ENCODE measurements around the gene MALAT1. TPM values are rescaled to one million over a fixed set of nuclear protein-coding genes. Genes with fewer than 3 reads are reported as not detected.

Gene MALAT1
- total and polyA plus RNA-seq, 8 donors = 608 to 15,875 (median 753) TPM

DNA sequence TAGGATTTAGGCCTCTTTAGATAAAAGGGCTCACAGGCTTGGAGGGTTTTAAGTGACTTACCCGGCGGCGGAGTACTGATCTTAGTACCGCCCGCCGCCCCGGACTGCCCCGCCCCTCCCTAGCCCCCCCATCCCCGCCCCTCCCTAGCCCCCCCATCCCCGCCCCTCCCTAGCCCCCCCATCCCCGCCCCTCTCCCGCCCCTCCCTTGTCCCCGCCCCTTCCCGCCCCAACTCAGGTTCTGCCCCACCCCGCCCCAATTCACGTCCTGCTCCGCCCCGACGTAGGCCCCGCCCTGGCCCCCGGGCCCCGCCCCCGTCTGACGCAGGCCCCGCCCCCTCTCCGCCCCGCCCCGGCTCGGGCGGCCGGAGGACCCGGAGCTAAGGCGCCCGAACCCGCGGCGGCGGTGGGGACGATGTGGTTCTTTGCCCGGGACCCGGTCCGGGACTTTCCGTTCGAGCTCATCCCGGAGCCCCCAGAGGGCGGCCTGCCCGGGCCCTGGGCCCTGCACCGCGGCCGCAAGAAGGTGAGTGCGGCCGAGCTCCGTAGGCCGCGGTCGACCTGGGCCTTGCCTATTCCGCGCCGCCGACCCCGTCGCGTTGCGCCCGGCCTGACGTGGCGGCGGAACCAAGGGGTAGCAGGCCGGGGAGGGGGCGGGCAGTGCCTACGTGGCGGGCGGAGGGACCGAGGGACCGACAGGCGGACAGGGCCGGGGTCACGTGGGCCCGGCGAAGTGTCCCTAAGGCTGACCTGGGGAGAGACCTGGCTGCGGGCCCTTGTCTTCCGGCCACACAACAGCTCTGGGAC, 26.1 kb downstream of the MALAT1 start, which contains the start of gene SCYL1:
Gene SCYL1 (plus strand): TSS at position 343 of the 805 bp plus-strand sequence. CDS start 71 bp downstream, at position 414.
- DNase-seq = peak; percentile 61 to 95 (median 86)
- peaks cover 0 to 33% of the 10 kb centered on the region in 2 donors for H3K36me3 ChIP-seq

DNA sequence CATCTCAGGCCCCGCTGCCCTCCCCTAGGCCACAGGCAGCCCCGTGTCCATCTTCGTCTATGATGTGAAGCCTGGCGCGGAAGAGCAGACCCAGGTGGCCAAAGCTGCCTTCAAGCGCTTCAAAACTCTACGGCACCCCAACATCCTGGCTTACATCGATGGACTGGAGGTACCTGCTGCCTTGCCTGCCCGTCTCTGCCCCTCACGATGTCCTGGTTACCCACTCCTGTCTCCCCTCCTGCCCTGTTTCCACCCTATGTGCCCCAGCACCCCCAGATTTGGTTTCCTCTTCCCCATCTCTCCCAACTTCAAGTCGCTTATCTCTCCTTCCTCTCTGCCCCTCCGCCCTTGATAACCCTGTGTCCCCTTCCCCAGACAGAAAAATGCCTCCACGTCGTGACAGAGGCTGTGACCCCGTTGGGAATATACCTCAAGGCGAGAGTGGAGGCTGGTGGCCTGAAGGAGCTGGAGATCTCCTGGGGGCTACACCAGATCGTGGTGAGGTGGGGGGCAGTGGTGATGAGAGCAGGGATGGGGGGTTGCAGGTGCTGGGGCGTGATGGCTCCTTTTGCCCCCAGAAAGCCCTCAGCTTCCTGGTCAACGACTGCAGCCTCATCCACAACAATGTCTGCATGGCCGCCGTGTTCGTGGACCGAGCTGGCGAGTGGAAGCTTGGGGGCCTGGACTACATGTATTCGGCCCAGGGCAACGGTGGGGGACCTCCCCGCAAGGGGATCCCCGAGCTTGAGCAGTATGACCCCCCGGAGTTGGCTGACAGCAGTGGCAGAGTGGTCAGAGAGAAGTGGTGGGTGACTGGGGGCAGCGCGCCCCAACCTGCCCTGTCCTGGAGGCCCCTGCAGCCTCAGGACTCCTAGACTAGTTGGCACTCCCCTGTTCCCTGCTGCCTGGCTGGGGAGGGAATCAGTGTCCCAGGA, 27.0 kb downstream of the MALAT1 start:
- TF ChIP-seq, protein P1, sequence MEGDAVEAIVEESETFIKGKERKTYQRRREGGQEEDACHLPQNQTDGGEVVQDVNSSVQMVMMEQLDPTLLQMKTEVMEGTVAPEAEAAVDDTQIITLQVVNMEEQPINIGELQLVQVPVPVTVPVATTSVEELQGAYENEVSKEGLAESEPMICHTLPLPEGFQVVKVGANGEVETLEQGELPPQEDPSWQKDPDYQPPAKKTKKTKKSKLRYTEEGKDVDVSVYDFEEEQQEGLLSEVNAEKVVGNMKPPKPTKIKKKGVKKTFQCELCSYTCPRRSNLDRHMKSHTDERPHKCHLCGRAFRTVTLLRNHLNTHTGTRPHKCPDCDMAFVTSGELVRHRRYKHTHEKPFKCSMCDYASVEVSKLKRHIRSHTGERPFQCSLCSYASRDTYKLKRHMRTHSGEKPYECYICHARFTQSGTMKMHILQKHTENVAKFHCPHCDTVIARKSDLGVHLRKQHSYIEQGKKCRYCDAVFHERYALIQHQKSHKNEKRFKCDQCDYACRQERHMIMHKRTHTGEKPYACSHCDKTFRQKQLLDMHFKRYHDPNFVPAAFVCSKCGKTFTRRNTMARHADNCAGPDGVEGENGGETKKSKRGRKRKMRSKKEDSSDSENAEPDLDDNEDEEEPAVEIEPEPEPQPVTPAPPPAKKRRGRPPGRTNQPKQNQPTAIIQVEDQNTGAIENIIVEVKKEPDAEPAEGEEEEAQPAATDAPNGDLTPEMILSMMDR (IDR thresholded peaks at IDR 0.05) = no peak
- H3K4me3 ChIP-seq = peak overlapping the region; percentile 71 to 99
- H3K4me1 ChIP-seq = peaks cover 16 to 46% of the 10 kb centered on the region in 2 donors
- H3K27me3 ChIP-seq = no peaks in the 10 kb centered on the region
- H3K27ac ChIP-seq = peak overlapping the region; percentile 82 to 84
- intact Hi-C loops (cut with DNase I) = no loop called here
- no peaks in the 10 kb centered on the region for H3K9me3 ChIP-seq
- ATAC-seq (no peak), DNase-seq (peak in 1 of 4 donors; percentile 68)
- H3K36me3 ChIP-seq = peaks cover 0 to 42% of the 10 kb centered on the region in 2 donors

More for the DNA sequence above, 26.1 kb downstream of the MALAT1 start, which contains the start of gene SCYL1:
- H3K9me3 ChIP-seq = no peaks in the 10 kb centered on the region
- H3K4me3 ChIP-seq = peak within 1 kb of the TSS; percentile 71 to 99
- no peaks in the 10 kb centered on the region for H3K27me3 ChIP-seq
- peak; percentile 94 for ATAC-seq
- peaks cover 16 to 46% of the 10 kb centered on the region in 2 donors for H3K4me1 ChIP-seq
- TF ChIP-seq, protein P1 (IDR thresholded peaks at IDR 0.05) = no peak
- peak within 1 kb of the TSS; percentile 82 to 84 for H3K27ac ChIP-seq
- intact Hi-C loops (cut with DNase I) = no loop called here

DNA sequence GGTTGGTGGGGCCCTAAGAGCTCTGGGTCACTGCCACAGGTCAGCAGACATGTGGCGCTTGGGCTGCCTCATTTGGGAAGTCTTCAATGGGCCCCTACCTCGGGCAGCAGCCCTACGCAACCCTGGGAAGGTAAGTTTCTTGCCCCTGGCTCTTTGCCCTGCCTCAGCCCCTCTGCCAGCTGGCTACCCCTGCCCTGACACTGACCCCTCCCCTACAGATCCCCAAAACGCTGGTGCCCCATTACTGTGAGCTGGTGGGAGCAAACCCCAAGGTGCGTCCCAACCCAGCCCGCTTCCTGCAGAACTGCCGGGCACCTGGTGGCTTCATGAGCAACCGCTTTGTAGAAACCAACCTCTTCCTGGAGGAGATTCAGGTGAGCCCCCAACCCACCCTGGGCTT, 27.9 kb downstream of the MALAT1 start:
- TF ChIP-seq, protein P1 (IDR thresholded peaks at IDR 0.05) = no peak
- peak in 1 of 4 donors; percentile 54 for DNase-seq
- no peaks in the 10 kb centered on the region for H3K27me3 ChIP-seq
- H3K27ac ChIP-seq = no peak overlapping the region
- intact Hi-C loops (cut with DNase I) = no loop called here
- ATAC-seq = no peak
- H3K36me3 ChIP-seq = peaks cover 0 to 51% of the 10 kb centered on the region in 2 donors
- no peak overlapping the region for H3K4me3 ChIP-seq
- H3K9me3 ChIP-seq = no peaks in the 10 kb centered on the region
- H3K4me1 ChIP-seq = peaks cover 16 to 46% of the 10 kb centered on the region in 2 donors

DNA sequence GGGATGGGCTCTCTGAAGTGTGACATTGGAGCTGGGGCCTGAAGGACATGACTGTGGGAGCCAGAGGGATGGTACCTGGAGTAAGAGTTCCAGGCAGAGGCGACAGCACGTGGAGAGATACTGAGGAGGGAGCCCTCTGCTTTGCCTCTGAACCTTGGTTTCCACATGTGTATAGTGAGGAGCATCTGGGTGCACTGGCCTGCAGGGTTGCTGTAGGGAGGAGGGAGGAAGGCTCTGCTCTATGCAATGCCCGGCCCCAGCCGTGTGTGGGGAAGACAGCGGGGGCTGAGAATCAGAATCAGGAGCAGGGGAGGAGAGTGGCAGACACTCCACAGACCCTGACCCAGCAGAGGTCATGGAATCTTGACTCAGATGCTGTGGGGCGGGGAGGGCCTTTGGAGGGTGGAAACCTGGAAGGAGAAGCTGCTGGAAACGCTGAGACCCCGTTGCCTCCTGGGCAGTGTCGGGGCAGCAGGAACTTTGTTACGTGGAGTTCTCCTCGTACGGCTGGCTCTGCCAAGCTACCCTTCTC, 30.0 kb downstream of the MALAT1 start:
- Histone ChIP-seq H3K27ac (no peak overlapping the region), H3K36me3 (peaks cover 0 to 73% of the 10 kb centered on the region in 2 donors)

More for the DNA sequence above, 30.0 kb downstream of the MALAT1 start:
- peaks cover 14 to 27% of the 10 kb centered on the region in 2 donors for H3K4me1 ChIP-seq
- no peaks in the 10 kb centered on the region for H3K27me3 ChIP-seq
- TF ChIP-seq, protein P1 (IDR thresholded peaks at IDR 0.05) = no peak
- no peaks in the 10 kb centered on the region for H3K9me3 ChIP-seq
- DNase-seq (no peak), ATAC-seq (no peak)
- intact Hi-C loops (cut with DNase I) = no loop called here
- no peak overlapping the region for H3K4me3 ChIP-seq
